GM18909 (cell line): Measurements from ENCODE around the gene OAS2.

Source experiments
- ATAC-seq: cut with Tn5 transposase; IDR thresholded peaks from one replicate; pipeline ENCODE4 v1.9.1; 2021; ENCODE audit warnings: mild to moderate bottlenecking; ENCODE audit not compliant: unreplicated experiment, poor library complexity

The OAS2 gene

DNA sequence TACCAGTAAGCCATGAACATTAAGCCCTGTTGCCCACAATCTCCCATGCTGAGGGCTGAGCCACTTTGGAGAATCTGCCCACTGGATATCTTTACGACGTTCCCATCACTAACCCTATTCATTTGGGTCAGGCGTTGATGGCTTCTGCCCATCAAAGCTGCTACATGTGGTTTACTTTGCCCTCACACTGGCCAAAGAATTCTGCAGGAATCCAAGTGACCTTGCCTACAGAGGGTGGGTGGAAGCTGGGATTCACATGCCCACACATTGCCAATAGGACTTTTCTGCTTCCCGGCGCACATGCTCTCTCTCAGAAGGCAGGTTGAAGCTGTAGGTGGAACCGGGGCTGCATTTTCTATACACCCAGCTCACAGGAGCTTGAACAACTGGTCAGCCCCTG lies 28.3 kb downstream of the OAS2 start:
- ATAC-seq = no peak

DNA sequence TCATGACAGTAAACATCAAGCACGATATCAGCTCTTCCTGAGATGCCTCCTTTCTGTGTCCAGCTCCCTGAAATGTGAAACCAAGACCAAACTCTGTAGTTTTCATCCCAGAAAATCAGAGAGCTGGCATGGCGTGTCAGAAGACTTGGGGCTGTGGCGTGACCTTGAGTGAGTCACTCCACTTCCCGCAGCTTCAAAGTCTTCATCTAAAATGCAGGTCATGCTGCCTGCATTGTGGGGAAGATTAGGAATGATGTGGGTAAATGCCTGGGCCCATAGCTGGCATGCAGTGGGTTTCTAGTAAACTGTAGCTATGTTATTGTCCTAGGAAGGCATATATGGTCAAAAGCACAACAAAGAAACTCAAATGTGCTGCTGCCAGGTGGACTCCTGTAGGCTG lies 28.8 kb downstream of the OAS2 start:
- no peak for ATAC-seq

DNA sequence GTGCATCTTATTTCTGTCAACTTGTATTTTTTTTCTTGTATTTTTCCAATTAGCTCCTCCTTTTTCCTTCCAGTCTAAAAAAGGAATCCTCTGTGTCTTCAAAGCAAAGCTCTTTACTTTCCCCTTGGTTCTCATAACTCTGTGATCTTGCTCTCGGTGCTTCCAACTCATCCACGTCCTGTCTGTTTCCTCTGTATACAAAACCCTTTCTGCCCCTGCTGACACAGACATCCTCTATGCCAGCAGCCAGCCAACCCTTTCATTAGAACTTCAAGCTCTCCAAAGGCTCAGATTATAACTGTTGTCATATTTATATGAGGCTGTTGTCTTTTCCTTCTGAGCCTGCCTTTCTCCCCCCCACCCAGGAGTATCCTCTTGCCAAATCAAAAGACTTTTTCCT lies 32.4 kb downstream of the OAS2 start:
- ATAC-seq = no peak

DNA sequence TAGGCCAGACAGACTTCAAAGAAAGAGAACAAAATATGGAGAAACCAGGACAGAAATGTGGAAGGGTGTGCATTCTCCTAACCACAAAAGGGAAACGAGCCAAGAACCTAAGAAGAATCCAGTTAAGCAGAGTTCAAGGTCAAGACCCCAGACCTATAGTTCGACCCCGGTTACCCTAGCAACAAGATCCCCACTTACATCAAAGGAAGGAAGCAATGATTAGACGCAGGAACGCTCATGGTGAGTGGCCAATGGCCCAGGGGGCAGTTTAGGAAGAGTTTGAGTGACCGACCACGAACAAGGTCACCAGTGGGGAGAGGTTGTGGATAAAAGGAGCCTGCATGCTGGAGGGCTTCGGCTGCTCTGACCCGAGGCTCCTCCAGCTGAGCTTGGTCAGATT lies 36.2 kb downstream of the OAS2 start:
- ATAC-seq = no peak

DNA sequence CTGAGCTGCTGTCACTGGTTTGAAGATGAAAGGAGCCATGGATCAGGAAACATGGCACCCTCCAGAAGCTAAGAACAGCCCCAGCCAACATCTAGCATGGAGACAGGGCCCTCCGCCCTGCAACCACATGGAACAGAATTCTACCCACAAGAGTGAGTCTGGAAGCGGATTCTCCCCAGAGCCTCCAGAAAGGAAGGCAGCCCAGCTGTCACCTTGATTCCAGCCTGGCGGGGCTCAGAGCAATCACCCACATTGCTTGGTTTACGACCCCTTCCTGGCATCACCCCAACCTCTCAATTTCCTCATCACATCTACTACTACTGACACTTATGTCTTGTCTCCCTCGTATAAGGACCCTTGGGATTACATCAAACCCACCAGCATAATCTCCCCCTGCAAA lies 38.5 kb downstream of the OAS2 start:
- no peak for ATAC-seq

DNA sequence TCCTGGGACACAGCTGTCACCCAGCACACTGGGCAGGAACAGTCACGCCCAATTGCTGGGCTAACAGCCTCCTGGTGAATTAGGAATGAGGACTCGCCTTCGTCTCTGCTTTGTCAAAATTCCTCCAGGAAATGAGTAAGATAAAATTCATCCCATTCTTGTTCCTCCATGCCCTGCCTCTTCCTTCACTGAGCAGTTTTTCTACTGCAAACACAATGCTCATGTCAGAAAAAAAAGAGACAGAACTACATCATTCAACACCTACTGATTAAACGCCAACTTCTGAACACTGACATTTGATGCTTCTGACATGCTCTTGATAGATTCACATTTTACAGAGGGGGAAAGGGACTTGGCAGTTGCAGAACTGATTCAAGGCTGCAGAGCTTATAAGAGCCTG lies 40.7 kb downstream of the OAS2 start:
- ATAC-seq = no peak

DNA sequence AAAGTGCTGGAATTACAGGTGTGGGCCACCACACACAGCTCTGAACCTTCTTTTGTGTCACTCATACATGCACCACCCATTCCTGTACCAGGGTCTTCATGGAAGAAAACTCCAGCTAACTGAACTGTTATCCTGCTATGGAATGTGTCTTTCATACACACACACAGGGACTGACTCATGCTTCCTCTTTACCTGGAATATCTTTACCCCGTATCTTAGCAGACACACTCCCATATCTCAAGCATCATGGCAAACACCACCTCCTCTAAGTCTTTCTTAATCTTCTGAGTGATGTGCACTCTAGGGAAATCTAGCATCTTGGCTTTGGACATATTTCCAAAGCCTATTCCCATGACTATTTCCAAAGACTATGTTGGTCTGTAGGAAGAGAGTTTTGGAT lies 43.2 kb downstream of the OAS2 start:
- no peak for ATAC-seq

DNA sequence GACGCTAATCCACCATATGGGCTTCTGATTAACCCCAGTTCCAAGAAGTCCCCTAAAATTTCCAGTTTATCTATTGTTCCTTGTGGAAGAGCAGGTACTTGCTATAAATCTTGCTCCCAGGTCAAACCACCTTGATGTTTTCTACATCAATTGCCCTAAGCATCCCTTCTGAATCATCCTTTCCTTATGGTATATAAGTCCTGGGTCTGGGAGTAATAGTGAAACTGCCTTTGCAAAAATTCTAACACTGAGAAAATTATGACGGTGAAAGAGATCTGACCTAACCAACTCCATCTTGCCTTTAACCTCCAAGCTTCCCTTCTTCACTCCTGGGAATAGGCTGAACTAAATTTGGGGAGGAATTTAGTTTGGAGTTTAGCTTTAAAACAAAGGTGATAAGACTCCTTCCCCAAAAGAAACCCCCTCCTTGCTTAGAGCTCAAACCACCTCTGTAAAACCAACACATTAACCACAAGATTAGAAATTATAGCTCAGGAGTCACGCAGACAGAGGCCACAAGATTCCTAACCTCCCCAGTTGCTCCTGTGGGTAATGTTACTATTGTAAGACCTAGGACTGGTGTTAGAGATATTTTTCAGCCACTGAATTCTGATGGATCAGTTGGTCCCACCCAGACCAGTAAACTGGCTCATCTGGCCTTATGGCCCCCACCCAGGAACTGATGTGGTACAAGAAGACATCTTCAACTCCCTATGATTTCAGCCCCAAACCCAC lies 44.4 kb downstream of the OAS2 start:
- ATAC-seq = no peak

DNA sequence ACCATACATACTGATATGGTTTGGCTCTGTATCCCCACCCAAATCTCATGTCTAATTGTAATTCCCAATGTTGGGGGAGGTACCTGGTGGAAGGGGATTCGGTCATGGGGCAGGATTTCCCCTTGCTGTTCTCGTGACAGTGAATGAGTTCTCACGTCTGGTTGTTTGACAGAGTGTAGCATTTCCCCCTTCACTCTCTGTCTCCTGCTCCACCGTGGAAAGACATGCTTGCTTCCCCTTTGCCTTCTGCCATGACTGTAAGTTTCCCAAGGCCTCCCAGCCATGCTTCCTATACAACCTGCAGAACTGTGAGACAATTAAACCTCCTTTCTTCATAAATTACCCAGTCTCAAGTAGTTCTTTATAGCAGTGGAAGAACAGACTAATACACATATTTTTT lies 49.4 kb downstream of the OAS2 start:
- no peak for ATAC-seq

DNA sequence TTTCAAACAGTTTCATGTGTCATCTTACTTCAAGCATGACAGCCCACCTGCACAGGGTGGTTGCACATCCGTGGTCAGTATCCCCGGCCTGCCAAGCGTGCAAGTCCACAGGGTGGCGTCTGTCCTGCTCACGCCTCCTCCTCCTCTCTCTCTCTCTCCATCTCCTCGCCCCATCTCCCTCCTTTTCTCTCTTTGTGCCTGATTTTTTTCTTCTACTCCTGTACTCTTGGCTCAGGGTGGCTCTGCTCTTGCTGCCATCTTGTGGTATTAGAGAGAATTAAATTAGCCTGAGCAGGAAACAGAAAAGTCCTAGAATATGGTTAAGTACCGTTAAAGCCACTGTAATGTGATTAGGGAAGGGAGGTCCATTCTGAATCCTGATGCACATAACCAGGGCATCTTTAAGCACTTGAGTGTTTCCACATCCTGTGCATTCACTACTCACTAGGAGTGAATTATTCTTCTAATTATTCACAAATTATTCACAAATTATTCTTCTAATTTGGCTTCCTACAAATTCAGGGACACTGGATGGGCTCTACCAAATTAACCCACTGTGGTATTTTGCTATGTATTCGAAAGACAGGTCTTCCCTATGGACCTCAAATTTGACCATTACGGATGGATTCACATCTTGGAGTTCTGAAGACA lies 52.7 kb downstream of the OAS2 start:
- no peak for ATAC-seq

DNA sequence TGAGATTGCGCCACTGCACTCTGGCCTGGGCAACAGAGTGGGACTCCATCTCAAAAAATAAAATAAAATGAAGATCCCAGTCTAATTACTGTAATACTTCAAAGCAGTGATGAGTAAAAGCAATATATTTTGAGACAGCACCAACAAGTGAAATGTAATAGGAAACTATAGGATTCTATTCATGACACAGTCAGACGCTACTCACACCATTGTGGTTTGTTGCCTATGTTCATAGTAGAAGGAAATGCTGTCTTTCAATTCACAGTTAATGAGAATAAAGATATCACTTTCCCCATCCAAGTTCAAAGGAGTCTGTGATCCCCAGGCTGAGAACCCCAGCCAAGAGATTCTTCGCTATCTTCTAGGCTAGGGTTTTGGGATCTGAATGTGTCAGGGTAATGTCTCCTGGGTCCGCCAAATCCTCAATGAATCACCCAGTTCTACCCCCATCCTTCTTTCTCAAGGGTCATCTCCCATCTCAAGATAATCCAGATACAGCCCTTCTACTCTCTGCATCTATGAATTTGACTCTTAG lies 61.7 kb downstream of the OAS2 start:
- ATAC-seq = no peak

DNA sequence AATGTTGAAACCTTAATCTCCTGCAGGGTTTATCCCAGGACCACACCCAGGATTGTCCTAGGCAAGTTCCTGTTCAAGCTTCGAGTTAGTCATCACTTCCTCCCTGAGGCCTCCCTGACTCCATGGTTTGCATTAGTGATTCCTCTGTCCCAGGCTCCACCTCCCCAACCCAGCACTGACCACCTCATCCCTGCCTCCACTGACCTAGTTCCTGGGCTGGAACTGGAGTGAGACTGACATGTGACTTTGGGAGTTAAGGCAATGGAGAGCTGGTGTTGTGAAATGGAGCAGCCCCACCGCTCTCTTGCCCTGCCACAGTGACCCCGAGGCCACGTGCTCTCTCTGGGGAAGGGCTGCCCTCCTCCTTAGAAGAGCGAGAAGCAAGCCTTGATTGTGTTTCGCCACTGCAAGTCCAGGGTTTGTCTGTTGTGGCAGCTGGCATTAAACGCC lies 62.4 kb downstream of the OAS2 start:
- ATAC-seq = no peak

DNA sequence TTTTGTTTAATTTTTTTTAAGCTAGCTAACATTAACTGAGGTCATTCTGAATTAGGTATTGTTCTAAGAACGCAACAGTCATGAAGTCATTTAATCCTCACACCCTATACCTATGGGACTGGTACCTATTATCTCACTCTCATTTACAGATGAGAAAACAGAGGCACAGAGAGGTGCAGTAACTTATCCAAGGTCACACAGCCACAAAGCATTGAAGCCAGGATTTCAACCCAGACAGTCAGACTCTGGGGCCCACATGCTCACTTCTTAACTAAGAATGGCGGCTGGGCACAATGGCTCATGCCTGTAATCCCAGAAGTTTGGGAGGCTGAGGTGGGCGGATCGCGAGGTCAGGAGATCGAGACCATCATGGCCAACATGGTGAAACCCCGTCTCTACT lies 63.2 kb downstream of the OAS2 start:
- no peak for ATAC-seq

DNA sequence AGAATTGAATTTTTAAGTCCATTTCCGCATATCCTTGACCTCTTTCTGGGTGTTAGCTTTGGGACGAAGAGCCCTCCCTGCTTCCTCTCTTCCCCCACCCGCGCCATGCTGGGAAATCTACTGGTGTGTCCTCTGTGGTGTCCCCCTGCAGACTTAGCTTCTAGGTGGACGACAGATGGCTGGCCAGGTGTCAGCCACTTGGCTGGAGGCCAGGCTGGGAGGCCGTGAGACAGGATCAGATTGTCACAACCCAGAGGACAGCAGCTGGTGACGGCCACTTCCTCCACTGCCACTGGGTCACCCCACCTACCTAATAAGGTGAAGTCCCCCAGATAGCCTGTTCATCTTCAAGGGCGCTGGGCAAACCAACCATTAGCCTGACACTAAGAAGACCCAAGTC lies 64.9 kb downstream of the OAS2 start:
- no peak for ATAC-seq

DNA sequence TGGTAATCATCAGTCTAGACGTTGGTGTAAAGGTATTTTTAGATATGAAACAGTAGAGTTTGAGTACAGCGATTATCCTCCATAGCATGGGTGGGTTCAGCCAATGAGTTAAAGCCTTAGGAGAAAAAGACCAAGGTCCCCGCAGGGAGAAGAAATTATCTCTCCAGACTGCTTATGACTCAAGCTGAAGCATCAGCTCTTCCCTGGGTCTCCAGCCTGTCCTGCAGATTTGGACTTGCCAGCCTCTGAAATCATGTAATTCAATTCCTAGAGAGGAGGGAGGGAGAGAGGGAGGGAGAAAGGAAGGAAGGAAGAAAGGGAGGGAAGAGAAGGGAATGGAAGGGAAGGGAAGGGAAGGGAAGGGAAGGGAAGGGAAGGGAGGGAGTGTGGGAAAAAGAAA lies 66.2 kb downstream of the OAS2 start:
- no peak for ATAC-seq

DNA sequence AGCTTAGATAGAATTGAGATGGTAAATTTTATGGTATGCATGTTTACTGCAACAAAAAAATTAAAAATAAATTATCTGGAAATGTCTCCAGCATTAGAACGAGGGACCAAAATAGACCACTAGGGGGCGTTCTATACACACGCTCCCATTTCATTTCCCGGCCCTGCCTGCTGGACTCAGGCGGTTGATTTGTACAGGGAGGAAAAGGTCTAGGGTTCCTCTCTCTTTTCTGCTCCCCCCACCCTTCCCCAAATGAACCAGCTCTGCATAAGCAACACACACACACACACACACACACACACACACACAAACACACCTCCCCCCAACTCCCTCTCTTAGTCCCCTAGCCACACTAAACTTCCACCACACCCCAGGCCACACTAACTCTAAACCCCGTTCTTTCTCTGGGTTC lies 70.4 kb downstream of the OAS2 start:
- ATAC-seq = no peak

DNA sequence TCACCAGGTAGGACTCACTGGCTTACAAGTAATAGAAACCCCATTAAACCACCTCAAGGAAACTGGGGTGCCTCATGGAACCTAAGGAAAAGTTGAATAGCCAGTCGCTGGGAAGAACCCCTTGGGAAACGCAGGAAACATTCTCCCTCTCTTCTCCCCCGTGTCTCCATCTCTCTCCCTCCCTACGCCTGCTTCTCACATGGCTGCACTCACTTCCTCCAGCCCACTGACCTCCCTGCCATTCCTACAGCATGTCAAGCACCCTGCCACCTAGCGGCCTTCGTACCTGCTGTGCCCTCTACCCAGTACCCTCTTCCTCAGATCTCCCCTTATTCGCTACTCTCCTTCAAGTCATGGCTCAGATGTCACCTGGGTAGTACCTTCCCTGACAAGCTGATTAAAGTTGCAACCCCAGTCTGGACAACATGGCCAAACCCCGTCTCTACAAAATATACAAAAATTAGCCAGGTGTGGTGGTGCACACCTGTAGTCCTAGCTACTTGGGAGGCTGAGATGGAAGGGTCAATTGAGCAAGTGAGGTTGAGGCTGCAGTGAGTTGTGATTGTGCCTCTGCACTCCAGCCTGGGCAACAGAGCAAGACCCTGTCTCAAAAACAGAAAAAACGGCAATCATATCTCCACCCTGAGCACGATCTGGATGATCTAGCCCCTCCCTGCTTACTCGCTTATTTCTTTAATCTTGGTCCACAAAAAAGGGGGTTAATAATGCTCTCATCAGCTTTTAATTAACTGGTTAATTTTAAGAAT lies 71.8 kb downstream of the OAS2 start:
- no peak for ATAC-seq

DNA sequence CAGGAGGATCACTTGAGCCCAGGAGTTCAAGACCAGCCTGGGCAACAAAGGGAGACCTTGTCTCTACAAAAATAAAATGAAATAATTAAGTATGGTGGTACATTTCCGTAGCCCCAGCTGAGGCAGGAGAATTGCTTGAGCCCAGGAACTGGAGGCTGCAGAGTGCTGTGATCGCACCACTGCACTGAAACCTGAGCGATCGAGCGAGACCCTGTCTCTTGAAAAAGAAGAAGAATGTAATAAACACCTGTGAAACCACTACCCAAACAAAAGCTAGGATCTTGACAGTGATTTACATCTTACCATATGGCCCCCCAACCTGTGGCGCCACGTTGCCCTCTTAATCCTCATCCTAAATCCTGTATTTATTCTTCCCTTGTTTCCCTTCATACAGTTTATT lies 72.5 kb downstream of the OAS2 start:
- ATAC-seq = no peak

DNA sequence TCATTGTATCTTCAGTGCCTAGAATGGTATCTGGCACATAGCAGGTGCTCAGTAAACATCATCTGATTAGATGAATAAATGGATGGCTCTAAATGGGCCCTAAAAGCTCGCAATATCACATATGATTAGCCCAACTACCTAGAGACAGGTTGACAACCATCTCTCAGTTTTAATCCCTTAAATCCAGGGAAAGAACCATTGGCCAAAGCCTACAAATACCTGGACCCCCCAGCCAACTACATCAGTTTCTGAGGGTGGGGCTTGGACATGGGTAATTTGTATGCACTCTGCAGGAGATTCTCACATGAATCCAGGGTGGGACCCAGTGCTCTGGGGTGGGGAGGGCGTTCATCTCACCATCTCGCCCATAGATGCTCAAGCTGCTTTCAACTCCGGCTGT lies 73.4 kb downstream of the OAS2 start:
- no peak for ATAC-seq

DNA sequence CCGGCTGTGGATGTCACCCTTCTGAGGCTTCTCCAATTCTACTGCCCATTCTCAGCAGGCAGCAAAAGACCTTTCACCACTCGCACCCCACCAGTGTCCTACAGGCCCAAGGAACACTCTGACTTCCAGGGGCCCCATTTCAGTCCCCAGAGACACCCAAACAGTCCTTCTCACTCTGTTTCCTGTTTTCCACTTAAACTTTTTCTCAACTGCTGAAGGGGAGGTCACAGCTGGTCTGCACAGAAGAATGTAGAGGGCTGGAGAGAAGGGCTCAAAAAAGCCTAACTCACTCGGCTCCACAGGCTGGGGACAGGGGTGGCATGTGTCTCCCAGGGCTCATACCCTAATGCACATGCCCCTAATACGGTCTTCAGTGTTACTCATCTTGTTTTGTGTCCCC lies 74.0 kb downstream of the OAS2 start:
- ATAC-seq = no peak

DNA sequence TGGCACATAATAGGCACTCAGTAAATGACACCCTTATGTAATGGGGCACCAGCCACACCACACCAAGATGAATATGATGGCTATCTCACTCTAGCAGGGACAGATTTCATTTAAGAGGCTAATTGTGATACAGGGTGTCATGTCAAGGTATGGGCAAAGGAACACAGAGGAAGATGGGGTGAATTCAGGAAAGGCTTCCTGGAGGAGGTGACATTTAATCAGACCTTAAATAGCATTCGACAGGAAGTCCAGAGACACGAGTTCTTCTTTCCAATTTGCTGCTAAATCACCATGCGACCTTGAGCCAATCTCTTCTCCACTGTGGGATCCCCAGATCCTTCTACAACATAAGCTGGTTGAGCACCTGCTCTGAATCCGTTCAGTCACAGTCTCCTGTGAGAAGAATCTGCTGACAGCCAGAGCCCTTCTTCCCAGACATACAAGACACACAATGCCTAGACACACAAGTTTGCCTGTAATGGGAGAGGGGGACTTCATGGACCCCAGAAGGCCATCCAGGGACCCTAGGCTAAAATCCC lies 76.7 kb downstream of the OAS2 start:
- ATAC-seq = no peak
